ENCODE results near the gene SLTM. TPM values are rescaled to one million over a fixed set of nuclear protein-coding genes. Genes with fewer than 3 reads are reported as not detected.

SLTM gene
- total RNA-seq, 1 experiment from 2014 or later: 110 TPM

DNA sequence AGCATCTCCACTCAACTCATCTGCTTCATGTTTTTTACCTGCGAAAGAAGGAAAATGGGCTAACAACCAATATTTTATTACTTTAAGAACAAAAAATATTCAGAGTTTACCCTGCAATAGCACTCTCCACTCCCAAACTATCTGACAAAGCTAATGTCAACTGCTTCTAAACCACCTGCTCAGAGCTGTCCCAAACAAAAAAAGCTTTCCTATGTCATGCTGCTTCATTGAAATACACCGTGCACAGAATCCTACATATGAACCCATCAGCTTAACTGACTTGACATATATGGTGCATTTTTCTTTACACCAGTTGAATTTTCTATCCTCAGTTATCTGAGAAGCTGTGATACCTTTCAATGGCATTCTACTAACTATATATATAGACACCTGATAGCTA, 16.5 kb downstream of the SLTM start:
- H3K27ac ChIP-seq: no peak overlapping the region
- H3F3A ChIP-seq (ENCODE audit: insufficient read depth, low read depth): peaks cover 13% of the 10 kb centered on the region
- H3K4me3 ChIP-seq: no peak overlapping the region
- no peaks in the 10 kb centered on the region; the same call in 1 of the 2 replicates for H3K4me1 ChIP-seq (replicated peaks; ENCODE audit: insufficient read depth)
- no peaks in the 10 kb centered on the region for H3K9me3 ChIP-seq (ENCODE audit: insufficient read depth, low read depth)
- peaks cover 21% of the 10 kb centered on the region for H3K36me3 ChIP-seq (ENCODE audit: low read depth)
- no TSS peak for BruUV-seq (replicated peaks)
- DNase-seq: no peak
- H3K4me2 ChIP-seq: no peak overlapping the region
- CTCF ChIA-PET: interaction anchor here (0.6 kb wide), 2 partner anchors 59 to 611 kb away, joined by 4 to 5 read pairs; no protein-coding TSS in a partner anchor
- H4K20me1 ChIP-seq (ENCODE audit: insufficient read depth): peaks cover 14% of the 10 kb centered on the region
- TF ChIP-seq CTCF (conservative IDR thresholded peaks at IDR 0.05): no peak
- no peak for TF ChIP-seq EZH2 (IDR thresholded peaks at IDR 0.05; ENCODE audit: low read depth)
- H3K27me3 ChIP-seq (ENCODE audit: insufficient read depth, low read depth): no peaks in the 10 kb centered on the region
- intact Hi-C loops (cut with micrococcal nuclease; ENCODE audit: unreplicated experiment): no loop called here
- POLR2A ChIA-PET (ENCODE audit: unreplicated experiment): interaction anchor here (0.7 kb wide), 1 partner anchor 246 kb away, joined by 3 read pairs; no protein-coding TSS in a partner anchor
- H3K9me2 ChIP-seq (ENCODE audit: insufficient read depth): no peaks in the 10 kb centered on the region
- peaks cover 62% of the 10 kb centered on the region for H3K79me2 ChIP-seq (ENCODE audit: low read depth)
- H2AFZ ChIP-seq: no peak overlapping the region

DNA sequence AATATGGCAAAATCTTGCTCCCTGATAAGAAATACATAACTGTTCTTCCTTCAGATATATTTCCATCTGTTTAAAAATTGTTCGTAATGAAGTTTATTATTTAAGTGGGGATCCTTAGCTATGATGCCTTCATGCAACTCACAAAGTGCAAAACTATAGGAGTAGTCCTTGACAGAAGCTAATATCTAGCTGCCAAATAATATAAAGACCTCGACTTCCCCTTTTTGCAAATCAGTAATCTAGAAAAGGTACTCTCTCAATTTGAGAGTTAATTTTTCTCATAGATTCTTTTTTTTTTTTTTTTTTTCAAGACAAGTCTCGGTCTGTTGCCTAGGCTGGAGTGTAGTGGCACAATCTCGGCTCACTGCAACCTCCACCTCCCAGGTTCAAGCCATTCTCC, 23.0 kb downstream of the SLTM start:
- no peak overlapping the region for H3K4me3 ChIP-seq
- intact Hi-C loops (cut with micrococcal nuclease; ENCODE audit: unreplicated experiment): no loop called here
- BruUV-seq (replicated peaks): no TSS peak
- no peak overlapping the region for H2AFZ ChIP-seq
- ChIA-PET POLR2A (ENCODE audit: unreplicated experiment) (no interaction called here), CTCF (interaction anchor here (0.7 kb wide), 1 partner anchor 618 kb away, joined by 5 read pairs; no protein-coding TSS in a partner anchor)
- H3K27me3 ChIP-seq (ENCODE audit: insufficient read depth, low read depth): no peaks in the 10 kb centered on the region
- peaks cover 26% of the 10 kb centered on the region; the same call in 1 of the 2 replicates for H3K79me2 ChIP-seq (ENCODE audit: low read depth)
- no peaks in the 10 kb centered on the region for H3K9me2 ChIP-seq (ENCODE audit: insufficient read depth)
- TF ChIP-seq CTCF (conservative IDR thresholded peaks at IDR 0.05): no peak
- TF ChIP-seq EZH2 (IDR thresholded peaks at IDR 0.05; ENCODE audit: low read depth): no peak
- DNase-seq: no peak
- H3K4me1 ChIP-seq (replicated peaks; ENCODE audit: insufficient read depth): no peaks in the 10 kb centered on the region; the same call in 1 of the 2 replicates
- no peaks in the 10 kb centered on the region for H3K9me3 ChIP-seq (ENCODE audit: insufficient read depth, low read depth)
- no peak overlapping the region for H3K27ac ChIP-seq
- no peak overlapping the region for H3K4me2 ChIP-seq
- H3K36me3 ChIP-seq (ENCODE audit: low read depth): 0 out of 2 replicates have a peak, but pooled peaks cover 14% of the 10 kb centered on the region
- peaks cover 10% of the 10 kb centered on the region; the same call in 1 of the 2 replicates for H4K20me1 ChIP-seq (ENCODE audit: insufficient read depth)
- peaks cover 13% of the 10 kb centered on the region for H3F3A ChIP-seq (ENCODE audit: insufficient read depth, low read depth)

DNA sequence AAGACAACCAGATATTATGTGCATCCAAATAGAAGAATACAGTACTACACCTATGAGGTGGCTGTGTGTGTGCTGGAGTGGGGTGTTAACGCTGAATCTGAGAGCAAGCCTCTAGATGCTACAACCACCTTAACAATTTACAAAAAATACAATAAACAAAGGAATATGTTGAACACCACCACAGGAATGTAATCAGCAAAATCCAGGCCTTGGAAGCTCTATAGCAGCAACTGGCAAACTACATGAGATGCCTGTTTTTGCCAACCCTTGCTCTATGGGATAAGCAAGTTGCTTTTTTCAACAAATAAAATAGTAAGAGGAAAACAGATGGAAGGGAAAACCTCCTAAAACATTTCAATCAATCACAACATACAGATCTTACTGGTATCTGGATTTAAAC, 23.9 kb downstream of the SLTM start:
- Histone ChIP-seq H3K27ac (no peak overlapping the region), H3K9me2 (ENCODE audit: insufficient read depth) (no peaks in the 10 kb centered on the region), H3K4me3 (no peak overlapping the region), H2AFZ (no peak overlapping the region), H3K4me2 (no peak overlapping the region), H3K36me3 (ENCODE audit: low read depth) (0 out of 2 replicates have a peak, but pooled peaks cover 11% of the 10 kb centered on the region), H3F3A (ENCODE audit: insufficient read depth, low read depth) (peaks cover 13% of the 10 kb centered on the region), H3K79me2 (ENCODE audit: low read depth) (peaks cover 23% of the 10 kb centered on the region; the same call in 1 of the 2 replicates), H3K27me3 (ENCODE audit: insufficient read depth, low read depth) (no peaks in the 10 kb centered on the region), H3K4me1 (replicated peaks; ENCODE audit: insufficient read depth) (no peaks in the 10 kb centered on the region; the same call in 1 of the 2 replicates), H4K20me1 (ENCODE audit: insufficient read depth) (peaks cover 10% of the 10 kb centered on the region; the same call in 1 of the 2 replicates), H3K9me3 (ENCODE audit: insufficient read depth, low read depth) (no peaks in the 10 kb centered on the region)
- ChIA-PET POLR2A (ENCODE audit: unreplicated experiment) (no interaction called here), CTCF (no interaction called here)
- no peak for DNase-seq
- TF ChIP-seq EZH2 (IDR thresholded peaks at IDR 0.05; ENCODE audit: low read depth) (no peak), CTCF (conservative IDR thresholded peaks at IDR 0.05) (no peak)
- intact Hi-C loops (cut with micrococcal nuclease; ENCODE audit: unreplicated experiment): no loop called here
- BruUV-seq (replicated peaks): no TSS peak
